Central memory CD4-positive, alpha-beta T cell (primary cell): ENCODE data around the gene LRTM2.

Source experiments
- DNase-seq: peaks from one replicate; pipeline ENCODE4 v3.0.0; 2022
- total RNA-seq, 3 experiments: gene quantifications; one replicate each; lab custom pipeline; 2026; lab: John Stamatoyannopoulos, UW

The LRTM2 gene
- total RNA-seq: 0 to 0.11 (median 0) reads per million in 3 experiments

- DNase-seq: no peak
Observed at GRCh38 chr12:1820191-1820895, at the start of gene LRTM2. Gene LRTM2 (plus strand): TSS chr12:1820565. CDS start chr12:1828149, 7,584 bp downstream.

- DNase-seq: no peak
Observed at GRCh38 chr12:1773937-1774655, 46.3 kb upstream of the LRTM2 start.

GRCh38 chr12:1776170-1776921 lies 44.0 kb upstream of the LRTM2 start:
- DNase-seq: no peak

GRCh38 chr12:1777798-1778197 lies 42.6 kb upstream of the LRTM2 start:
- DNase-seq: no peak

- DNase-seq: no peak
Observed at GRCh38 chr12:1778911-1779310, 41.5 kb upstream of the LRTM2 start.

- no peak for DNase-seq
Observed at GRCh38 chr12:1779783-1780182, 40.6 kb upstream of the LRTM2 start.

GRCh38 chr12:1781772-1782171 lies 38.6 kb upstream of the LRTM2 start:
- no peak for DNase-seq

GRCh38 chr12:1782215-1782614 lies 38.1 kb upstream of the LRTM2 start:
- DNase-seq: no peak

GRCh38 chr12:1787714-1788113 lies 32.7 kb upstream of the LRTM2 start:
- no peak for DNase-seq

- no peak for DNase-seq
Observed at GRCh38 chr12:1790444-1790843, 29.9 kb upstream of the LRTM2 start.

- peak; percentile 62 for DNase-seq
Observed at GRCh38 chr12:1791104-1791841, 29.1 kb upstream of the LRTM2 start.

GRCh38 chr12:1792406-1792805 lies 28.0 kb upstream of the LRTM2 start:
- DNase-seq: no peak

- no peak for DNase-seq
Observed at GRCh38 chr12:1793426-1794210, 26.7 kb upstream of the LRTM2 start.

- no peak for DNase-seq
Observed at GRCh38 chr12:1794440-1795090, 25.8 kb upstream of the LRTM2 start.

GRCh38 chr12:1795221-1795784 lies 25.1 kb upstream of the LRTM2 start:
- no peak for DNase-seq

- DNase-seq: peak; percentile 93
Observed at GRCh38 chr12:1795785-1796514, 24.4 kb upstream of the LRTM2 start.

GRCh38 chr12:1796515-1797010 lies 23.8 kb upstream of the LRTM2 start:
- DNase-seq: peak; percentile 50

GRCh38 chr12:1797011-1797901 lies 23.1 kb upstream of the LRTM2 start:
- DNase-seq: peak; percentile 33
